Measurements from ENCODE around the gene FOXL1.

FOXL1 gene

GRCh38 chr16:86568677-86569623, 9.4 kb upstream of the FOXL1 start:
- no peak for DNase-seq

- DNase-seq: no peak
These were observed 8.5 kb upstream of the FOXL1 start for GRCh38 chr16:86569701-86570447.

DNA sequence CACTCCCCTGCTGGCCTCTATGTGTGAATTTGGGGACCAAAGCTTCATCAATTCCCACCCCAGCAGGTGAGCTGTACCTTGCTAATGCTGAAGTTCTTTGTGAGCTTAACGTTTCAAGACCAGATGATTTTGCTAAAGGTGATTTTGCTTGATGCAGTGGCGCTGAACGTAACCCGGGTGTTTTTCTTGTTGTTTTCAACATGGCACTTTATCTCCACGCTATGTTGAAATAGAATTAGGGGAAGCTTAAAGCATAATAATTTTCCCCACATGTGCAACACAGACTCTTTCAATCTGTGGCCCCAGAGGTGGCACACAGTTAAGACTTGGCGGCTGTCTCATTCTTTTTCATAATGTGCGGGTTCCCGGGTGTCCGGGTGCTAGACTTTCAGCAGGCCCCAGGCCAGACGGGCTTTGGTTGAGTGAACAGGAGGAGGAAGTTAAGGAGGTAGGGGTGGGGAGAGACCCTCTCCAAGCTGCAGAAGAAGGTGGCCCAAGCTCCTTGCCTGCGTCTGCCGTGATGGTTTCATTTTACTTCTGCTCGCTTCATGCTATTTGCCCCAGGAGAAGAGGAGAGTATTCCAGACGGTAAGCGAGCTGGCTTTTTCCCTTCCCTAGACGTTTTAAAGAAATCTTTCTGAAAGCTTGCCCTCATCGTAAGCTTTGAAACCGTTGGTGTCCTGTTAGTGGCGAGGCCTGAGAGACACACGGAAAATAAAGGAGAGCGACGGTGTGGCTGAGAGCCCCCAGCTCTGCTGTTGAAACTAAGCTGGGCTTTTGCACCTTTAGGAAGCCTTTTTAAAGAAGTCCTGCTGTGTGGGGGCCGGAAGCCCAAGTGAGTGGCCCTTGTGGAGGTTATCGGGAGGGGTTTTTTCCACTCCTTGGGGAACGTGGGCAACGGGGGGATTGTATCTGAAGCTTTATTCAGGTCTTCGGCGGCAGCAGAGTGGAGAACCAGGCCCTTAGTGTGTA, 7.5 kb upstream of the FOXL1 start:
- DNase-seq: no peak

DNA sequence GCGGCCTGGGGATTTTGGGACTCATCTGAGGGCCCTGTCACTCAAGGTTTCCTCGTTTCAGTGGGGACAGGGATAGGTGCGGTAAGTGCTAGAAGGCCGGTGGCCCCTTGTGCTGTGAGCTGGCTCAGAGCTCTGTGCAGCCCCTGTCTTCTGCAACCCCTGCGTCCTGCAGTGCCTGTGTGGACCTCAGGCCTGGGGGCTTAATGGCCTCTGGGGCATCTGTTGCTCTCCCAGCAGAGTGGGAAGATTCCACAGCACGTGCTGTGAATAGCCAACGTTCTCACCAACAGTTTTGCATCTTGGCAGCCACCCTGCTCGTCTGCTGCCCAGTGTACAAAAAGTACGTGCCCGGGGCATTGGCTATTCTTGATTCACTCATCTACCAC, 6.8 kb upstream of the FOXL1 start:
- DNase-seq: no peak

DNA sequence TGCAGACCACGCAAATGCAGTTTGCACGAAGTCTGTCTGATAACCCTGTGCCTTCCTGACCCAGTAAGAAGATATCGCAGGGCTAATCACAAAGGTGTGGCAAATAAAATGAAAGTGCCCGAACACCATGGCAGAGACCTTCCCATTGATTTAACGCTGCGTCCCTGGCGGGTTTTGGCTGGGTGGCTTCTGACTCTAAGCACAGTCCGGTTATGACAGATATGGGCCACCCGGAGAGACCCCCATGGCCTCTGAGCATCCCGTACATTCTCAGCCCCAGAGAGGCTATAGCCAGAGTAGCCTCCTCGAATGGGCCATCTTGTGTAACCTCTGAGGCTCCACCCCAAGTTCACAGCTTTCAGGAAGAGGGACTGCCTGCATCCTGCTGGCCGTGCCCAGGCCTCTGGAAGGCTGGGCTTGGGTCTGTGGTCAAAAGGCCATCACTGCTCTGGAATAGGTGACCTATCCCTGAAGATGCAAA, 6.3 kb upstream of the FOXL1 start:
- DNase-seq: no peak

GRCh38 chr16:86572606-86573005, 5.7 kb upstream of the FOXL1 start:
- no peak for DNase-seq

GRCh38 chr16:86573215-86573614, 5.1 kb upstream of the FOXL1 start:
- DNase-seq: no peak

DNA sequence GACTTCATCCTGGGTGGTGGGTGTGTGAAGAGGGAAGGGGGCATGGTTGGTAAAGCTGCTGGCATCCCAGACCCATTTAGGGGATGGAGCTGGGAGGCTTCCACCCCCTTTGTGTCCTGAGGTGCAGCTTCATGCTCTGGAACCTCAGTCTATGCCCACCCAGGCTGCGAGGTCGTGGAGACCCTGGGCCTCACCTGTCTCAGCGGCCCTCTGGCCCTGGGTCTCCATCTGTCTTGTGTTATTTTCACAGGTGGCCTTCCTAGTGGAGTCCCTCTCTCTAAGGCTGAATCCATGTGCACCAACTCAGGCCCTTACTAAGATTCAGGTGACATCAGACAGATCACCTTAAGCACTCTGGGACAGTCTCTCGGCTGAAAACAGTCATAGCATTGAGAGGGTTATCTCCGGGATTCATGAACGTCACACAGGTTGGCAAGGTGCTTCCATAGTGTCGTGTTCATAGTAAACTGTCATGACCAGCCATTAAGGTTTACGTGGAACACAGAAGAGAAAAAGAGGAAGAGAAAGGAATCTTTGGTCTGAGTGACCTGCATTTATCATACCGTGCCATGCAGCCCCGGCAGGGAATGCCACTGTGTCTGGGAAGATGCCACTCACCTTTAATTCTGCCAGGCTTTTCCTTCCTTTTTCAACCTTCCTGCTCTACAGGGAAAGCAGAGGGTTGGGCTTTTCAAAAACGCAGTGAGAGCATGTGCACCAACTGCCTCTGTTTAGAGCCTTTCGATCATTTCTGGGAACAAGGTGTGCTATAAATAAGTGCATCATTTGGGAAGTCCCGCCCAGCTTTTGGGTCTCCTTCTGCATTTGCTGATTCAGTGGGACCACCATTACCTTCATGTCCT, 4.5 kb upstream of the FOXL1 start:
- DNase-seq: no peak

- DNase-seq: no peak
These were observed 3.7 kb upstream of the FOXL1 start for GRCh38 chr16:86574646-86575045.

- DNase-seq: no peak
These were observed 3.2 kb upstream of the FOXL1 start for GRCh38 chr16:86575095-86575685.

DNA sequence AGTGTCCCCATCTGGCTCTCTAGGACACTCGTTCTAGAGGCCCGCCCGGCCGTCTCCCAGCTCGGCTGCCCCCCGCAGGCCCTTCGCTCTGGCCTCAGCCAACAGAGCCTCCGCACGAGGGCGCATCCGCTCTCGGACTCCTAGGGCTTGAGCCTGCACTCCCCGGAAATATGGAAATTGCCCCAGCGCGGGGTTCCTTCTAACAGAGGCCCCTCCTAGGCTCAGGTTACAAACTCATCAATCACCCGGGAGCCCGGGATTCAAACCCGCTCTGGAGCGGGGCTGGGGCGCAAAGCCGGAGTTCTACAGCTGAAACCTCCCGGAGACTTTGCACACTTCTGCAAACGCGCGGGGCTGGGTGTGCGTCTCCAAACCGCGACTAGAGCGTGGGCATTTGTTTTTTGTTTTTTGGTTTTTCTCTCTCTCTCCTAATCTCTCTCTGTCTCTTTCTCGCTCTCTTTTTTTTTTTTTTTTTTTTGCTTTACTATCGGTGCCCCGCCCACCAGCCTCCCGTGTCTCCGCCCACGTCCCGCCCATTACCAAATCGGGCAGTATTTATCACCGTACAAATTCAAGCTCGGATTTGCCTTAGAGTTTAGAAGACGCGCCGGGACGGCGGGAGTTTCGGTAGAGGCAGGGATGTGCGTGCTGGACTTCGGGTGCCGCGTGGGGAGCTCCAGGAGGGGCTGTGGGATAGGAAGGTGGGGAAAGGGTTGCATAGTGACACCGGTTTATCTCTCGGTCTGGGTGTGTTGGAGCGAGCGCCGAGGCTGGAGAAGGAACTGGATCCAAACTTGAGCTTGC, 2.4 kb upstream of the FOXL1 start:
- peak; percentile 39 to 48 for DNase-seq

- no peak for DNase-seq
These were observed 1.6 kb upstream of the FOXL1 start for GRCh38 chr16:86576591-86577313.

- no peak for DNase-seq
These were observed 906 bp upstream of the FOXL1 start for GRCh38 chr16:86577314-86577971.

DNA sequence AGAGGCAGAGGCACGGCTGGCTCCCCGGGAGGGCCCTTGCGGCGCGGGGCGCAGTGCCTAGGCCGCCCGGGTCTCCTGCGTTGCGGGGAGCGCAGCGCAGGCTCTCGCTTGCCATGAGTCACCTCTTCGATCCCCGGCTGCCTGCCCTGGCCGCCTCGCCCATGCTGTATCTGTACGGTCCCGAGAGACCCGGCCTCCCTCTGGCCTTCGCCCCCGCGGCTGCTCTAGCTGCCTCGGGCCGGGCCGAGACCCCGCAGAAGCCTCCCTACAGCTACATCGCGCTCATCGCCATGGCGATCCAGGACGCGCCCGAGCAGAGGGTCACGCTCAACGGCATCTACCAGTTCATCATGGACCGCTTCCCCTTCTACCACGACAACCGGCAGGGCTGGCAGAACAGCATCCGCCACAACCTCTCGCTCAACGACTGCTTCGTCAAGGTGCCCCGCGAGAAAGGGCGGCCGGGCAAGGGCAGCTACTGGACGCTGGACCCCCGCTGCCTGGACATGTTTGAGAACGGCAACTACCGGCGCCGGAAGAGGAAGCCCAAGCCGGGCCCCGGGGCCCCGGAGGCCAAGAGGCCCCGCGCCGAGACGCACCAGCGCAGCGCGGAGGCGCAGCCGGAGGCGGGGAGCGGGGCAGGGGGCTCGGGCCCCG, 390 bp downstream of the FOXL1 start:
- no peak for DNase-seq

GRCh38 chr16:86579268-86580062, 1.1 kb downstream of the FOXL1 start:
- DNase-seq: no peak

GRCh38 chr16:86580063-86580790, 1.9 kb downstream of the FOXL1 start:
- DNase-seq: no peak

DNA sequence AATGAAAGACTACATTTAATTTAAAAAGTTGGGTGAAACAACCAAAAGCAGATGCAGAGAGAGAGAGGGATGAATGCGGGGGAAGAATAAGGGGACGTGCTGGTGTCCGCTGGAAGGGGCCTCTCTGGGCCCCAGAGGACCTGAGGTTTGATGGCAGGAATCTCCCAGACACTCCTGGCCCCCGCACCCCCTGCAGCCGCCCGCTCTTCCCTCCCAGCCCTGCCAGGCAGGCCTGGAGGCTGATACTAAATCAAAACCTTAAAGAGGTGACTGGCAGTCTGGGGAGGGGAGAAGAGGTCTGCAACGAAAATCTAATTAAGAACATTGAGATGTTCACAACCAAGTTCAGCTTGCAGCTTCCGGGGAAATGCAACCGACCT, 2.4 kb downstream of the FOXL1 start:
- DNase-seq: no peak
